Head of caudate nucleus (tissue), 42 donors: Measurements from ENCODE around the gene LST1.
A peak's percentile ranks its signal among the peaks of the same experiment; 100 is the strongest.
"Not testable (repeated sequence)": the region's sequence is repeated elsewhere in the genome, so short reads cannot be mapped to it uniquely, and the experiment has no call there.

Experiments used
- DNase-seq, 42 donors: peaks; one replicate each; pipeline versions ENCODE4 v3.0.0 to v3.0.0-alpha.2; 2020 to 2021; ENCODE audit warnings: mixed read lengths in 7 of 42
- intact Hi-C: fragments of 100-400 bp; cut with DNase I; formaldehyde crosslinking; loops from one replicate; pipeline ENCODE4 v1.15.0; 2022

Gene LST1

DNA sequence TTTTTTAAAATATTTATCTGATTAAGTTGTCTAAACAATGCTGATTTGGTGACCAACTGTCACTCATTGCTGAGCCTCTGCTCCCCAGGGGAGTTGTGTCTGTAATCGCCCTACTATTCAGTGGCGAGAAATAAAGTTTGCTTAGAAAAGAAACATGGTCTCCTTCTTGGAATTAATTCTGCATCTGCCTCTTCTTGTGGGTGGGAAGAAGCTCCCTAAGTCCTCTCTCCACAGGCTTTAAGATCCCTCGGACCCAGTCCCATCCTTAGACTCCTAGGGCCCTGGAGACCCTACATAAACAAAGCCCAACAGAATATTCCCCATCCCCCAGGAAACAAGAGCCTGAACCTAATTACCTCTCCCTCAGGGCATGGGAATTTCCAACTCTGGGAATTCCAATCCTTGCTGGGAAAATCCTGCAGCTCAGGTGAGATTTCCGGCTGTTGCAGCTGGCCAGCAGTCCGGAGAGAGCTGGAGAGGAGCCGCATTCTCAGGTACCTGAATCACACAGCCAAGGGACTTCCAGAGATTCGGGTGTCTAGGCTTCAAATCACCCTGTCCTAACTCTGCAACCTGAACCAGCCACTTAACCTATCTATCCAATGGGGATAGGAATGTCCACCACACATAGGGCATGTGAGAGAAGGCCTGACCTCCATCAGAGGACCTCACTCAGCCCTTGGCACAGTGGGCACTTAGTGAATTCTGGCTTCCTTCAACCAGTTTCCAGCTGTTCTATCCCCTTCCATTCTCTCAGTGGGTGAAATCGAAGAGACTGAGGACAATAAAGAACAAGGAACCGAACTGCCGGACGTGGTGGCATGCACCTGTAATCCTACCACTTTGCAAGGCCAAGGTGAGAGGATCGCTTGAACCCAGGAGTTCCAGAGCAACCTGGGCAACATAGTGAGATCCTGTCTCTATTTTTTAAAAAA is 7.6 kb upstream of the LST1 start:
- DNase-seq: no peak
- intact Hi-C loops: no loop called here

- DNase-seq: no peak
- intact Hi-C loops: no loop called here
Observed at GRCh38 chr6:31579119-31579505, 7.0 kb upstream of the LST1 start.

DNA sequence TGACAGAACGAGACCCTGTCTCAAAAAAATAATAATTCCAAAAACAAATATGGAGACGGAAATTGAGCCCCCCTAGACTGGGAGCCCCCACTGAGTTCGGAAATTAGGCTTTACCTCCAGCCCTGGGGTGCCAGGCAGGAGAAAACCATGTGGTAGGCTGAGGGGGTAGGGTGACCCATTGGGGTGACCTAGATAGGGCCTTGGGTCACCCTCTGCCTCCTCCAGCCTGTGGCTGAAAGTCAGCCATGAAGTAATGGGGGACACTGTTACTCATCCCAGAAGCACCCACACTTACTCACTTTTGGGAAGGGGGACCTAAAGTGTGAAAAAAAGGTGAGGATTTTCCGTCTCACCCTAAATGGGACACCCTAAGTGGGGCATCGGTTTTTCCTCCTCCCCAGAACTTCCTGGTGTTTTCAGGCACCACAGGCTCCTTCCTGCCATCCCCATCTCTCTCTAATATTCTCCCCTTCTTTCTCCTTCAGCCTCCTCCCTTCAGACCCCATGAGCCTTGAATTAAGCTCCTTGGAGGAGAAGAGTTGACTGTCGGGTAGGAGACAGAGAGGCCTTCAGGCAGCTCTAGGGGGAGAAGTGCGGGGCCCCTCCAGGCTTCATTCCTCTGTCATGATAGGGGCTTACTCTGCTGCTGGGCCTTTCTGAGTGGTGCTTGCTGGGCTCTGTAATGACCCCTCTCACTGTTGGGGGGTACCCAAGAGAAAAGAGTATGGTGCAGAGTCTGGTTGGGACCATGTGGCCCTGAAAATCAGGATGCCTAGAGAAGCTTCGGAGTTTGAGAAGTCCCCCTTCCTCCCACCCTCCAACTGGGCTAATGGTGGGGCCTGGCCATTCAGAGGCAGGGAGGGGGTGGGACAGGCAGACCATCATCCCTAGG is 6.3 kb upstream of the LST1 start:
- intact Hi-C loops: no loop called here
- DNase-seq: no peak

GRCh38 chr6:31580438-31580740 is 5.7 kb upstream of the LST1 start:
- no peak for DNase-seq
- intact Hi-C loops: no loop called here

DNA sequence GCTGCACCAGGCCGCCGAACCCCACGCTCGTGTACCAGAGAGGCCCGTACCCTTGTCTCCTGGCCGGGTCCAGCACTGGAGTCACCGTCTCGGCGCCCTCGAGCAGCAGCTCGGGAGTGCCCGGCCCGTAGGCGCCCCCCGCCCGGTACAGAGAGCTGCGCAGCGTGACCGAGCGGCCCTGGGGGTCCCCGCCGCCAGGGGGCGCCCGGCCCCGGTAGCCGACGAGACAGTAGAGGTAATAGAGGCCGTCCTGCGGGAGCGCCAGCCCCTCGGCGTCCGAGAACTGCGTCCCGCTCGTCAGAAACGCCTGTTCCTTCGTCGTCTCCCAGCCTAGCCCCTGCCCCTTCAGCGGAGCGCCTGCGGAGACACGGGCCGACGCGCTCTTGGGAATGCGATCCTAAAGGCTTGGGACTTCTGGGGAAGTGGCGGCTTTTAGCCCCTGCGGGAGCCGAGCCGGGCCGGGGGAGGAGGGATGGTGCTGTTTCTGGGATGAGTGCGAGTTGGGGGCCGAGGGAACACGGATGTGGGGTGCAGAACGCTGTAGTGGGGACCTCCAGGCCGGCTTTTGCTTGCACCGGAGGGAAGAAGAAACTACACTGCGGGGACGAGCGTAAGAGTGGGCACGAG is 5.2 kb upstream of the LST1 start:
- DNase-seq: peak; percentile 67 to 95 (median 89)
- intact Hi-C loops: no loop called here

GRCh38 chr6:31581434-31582229 is 4.4 kb upstream of the LST1 start:
- intact Hi-C loops: no loop called here
- DNase-seq: peak in 25 of 42 donors; percentile 12 to 62 (median 28)

- intact Hi-C loops: no loop called here
- no peak for DNase-seq
Observed at GRCh38 chr6:31582230-31582643, 3.8 kb upstream of the LST1 start, which contains the start of gene LTB. TSS of gene LTB (minus strand) at chr6:31582424. CDS start at chr6:31582417, 7 bp downstream.

GRCh38 chr6:31585491-31585890 is 586 bp upstream of the LST1 start:
- intact Hi-C loops: no loop called here

GRCh38 chr6:31586599-31587281 is 663 bp downstream of the LST1 start:
- peak in 13 of 42 donors; percentile 13 to 51 (median 27) for DNase-seq
- intact Hi-C loops: no loop called here

More at GRCh38 chr6:31585491-31585890, 586 bp upstream of the LST1 start:
- DNase-seq: no peak

DNA sequence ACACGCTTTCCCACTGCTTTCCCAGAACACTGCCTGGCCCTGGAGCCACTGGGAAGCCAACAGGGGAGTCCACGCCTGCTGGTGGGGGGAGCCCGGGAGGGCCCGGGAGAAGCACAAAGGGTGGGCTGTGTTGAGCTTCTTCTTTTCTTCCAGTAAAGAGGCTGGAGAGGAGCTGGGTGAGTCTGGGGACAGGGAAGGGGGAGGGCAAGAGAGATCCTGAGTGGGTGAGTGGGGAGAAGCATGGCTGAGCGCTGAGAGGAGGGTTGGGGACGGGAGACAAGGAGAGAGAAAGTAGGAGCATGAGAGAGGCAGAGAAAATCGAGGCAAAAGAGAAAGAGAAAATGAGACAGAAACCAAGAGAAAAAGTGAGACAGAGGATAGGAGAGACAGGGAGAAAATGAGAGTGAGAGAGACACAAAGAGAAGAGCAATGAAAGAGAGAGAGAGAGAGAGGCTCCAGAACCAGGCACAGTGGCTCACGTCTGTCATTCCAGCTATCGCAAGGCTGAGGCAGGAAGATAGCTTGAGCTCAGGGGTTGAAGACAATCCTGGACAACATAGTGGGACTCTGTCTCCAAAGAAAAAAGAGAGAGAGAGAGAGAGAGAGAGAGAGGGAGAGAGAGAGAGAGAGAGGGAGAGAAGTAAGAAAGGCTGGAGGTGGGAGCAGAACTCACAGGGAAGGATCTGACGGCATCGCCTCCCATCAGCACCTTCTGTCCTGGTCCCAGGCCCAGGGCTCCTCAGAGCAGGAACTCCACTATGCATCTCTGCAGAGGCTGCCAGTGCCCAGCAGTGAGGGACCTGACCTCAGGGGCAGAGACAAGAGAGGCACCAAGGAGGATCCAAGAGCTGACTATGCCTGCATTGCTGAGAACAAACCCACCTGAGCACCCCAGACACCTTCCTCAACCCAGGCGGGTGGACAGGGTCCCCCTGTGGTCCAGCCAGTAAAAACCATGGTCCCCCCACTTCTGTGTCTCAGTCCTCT is 2.0 kb downstream of the LST1 start:
- DNase-seq: no peak
- intact Hi-C loops: no loop called here

- DNase-seq: no peak
- intact Hi-C loops: no loop called here
Observed at GRCh38 chr6:31588871-31589650, 3.0 kb downstream of the LST1 start.

GRCh38 chr6:31590691-31591090 is 4.6 kb downstream of the LST1 start:
- intact Hi-C loops, DNase-seq: not testable (repeated sequence)

GRCh38 chr6:31592396-31592771 is 6.3 kb downstream of the LST1 start:
- intact Hi-C loops: no loop called here
- no peak for DNase-seq

GRCh38 chr6:31597006-31597405 is 10.9 kb downstream of the LST1 start:
- intact Hi-C loops: no loop called here
- DNase-seq: no peak

DNA sequence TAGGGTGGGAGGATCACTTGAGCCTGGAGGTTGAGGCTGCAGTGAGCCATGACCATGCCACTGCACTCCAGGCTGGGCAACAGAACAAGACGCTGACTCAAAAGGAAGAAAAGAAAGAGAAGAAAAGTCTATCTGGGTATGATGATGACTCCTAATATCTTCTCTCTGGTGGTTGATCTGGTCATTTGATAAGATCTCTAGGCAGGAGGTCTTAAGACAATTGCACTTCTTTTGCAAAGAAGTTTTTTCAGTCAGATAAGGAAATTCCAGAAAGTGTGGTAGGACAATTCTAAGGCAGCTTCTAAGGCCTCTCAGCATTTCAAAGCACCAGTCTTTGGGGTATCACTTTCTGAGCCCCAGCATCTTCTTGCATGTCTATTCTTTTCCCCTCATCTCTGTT is 21.2 kb downstream of the LST1 start:
- no peak for DNase-seq
- intact Hi-C loops: no loop called here
